GM12892 (cell line): ENCODE data around the gene COL1A1.

Experiments used
- POLR2A ChIP-seq: IDR thresholded peaks from 2 replicates; pipeline ENCODE4 v1.6.1; 2011; ENCODE audit warnings: low read depth, low read length, control low read depth
- TAF1 ChIP-seq: IDR thresholded peaks from 2 replicates; pipeline ENCODE4 v1.6.1; 2011; ENCODE audit warnings: low read depth, mild to moderate bottlenecking, control low read depth, low read length, borderline replicate concordance

DNA sequence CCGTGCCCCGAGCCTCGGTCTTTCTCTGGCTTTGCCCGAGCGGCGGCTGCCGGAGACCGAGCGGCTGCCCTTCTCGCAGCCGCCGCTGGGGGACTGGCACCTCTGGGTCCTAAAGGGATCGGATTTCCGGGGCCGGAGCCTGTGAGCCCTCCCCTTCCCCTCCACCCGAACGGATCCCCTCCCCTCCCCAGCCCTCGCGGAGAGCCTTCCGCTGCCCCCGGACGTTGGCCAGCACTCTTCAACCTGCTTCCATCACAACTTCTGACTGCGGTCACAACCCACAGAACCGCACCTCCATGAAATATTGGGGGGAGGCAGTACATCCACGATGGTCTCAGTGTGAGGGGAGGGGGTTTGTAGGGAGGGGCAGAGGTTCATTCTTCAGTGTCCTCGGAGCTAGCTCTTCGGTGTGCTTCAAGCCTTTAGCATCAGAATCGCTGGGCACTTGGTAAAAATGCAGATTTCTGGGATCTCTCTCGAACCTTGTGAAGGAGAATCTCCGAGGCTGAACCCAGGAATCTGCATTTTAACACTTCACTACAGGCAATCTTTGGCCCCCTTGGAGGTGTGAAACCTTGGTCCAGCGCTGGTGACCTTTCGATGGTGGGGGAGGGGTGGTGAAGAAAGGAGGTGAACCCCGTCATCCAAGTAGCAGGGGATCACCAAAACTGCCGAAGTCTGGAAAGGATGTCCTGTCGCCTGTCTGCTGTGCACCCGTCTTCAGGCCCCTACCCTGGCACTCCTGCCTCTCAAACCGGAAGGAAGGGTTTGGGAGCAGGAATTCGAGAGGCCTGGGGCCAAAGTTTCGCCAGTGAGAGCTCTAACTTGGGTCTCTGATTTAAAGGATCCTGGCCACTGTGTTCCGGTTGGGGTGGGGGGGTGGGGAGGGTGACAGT is 50.1 kb downstream of the COL1A1 start:
- TF ChIP-seq TAF1 (peak; percentile 69), POLR2A (no peak)
